NCI-H187 (cell line): ENCODE measurements around the gene RALY.

Experiments
- DNase-seq, 2 experiments: peaks; one replicate each; lab custom pipeline; 2025; lab: John Stamatoyannopoulos, UW

Gene RALY

DNA sequence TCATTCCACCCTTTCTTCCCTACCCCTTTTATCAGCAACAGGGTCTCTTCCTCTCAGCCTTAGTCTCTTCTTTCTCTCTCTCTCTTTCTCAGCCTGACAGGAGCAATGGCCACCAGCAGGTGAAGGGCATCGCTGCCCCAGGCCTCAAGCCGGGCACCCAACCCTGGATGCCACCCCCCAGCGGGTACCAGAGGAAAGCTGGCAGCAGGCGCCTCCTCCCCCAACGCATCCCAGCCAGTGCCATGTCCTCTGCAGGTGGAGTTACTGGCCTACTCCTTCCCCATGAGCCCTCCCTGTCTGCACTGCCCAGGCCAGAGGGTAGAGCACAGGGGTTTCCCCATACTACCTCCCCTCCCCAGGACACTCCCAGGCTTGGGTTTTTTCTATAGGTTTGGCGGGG, 86.1 kb downstream of the RALY start:
- no peak for DNase-seq

DNA sequence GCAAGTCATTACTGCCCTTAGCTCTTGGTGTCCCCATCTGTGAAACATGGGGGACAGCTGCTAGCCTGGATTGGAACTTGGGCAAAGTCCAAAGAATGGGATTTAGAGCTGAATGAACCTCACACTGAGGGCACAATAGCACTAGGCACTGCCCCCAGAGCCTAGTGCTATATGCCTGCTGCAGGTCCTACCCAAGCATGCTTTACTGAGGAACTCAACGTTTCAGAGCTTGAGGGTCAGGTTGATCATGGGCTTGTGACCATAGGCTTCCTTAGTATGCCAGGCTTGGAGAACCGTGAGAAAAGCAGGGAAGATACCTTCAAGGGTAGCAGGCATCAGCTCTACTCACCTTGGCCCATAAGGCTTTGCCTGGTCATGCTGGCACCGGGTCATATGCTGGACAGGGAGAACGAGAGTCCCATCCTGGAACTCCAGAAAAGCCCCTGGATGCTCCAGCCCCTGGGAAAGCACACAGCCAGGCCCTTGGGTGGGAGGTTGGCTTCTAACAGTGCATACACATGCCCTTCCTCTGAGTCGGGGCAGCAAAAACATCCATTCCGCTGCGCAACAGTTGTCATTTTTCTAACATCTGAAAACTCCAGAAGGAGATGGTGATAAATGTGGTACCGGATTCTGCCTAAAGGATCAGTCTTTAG, 88.6 kb downstream of the RALY start:
- DNase-seq: no peak

DNA sequence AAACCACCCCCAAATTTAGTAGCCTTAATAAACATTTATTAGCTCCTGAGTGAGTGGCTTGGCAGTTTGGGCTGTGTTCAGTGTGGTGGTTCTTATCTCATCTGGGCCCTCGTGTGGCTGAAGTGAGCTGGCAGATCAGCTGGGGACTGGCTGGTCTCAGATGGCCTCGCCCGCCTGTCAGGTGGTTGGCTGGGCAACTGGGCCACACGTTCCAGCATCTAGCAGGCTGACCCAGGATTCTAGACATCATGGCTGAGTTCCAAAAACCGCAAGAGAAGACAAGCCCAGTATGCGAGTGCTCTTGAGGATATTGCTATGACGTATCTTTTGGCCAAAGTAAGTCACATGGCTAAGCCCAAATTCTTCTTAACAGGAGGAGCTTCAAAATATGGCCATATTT, 89.4 kb downstream of the RALY start:
- DNase-seq: peak; percentile 30 to 33

DNA sequence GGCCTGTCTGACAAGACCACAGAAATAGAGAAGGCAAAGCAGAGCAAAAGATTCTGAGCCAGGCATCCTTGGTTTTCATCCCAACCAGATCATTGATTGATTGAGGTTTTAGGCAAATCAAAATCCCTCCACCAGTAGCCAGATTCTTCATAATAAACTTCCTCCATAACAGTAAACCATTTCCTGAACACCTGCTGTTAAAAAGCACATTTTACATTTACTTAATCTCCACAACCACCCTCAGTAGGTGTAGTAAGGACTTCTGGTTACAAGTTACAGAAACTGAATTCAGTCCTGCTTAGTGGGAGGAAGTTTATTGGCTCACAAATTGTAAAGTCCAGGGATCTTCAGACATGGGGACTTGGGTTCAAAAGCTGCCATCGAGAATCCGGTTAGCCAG, 90.1 kb downstream of the RALY start:
- no peak for DNase-seq

DNA sequence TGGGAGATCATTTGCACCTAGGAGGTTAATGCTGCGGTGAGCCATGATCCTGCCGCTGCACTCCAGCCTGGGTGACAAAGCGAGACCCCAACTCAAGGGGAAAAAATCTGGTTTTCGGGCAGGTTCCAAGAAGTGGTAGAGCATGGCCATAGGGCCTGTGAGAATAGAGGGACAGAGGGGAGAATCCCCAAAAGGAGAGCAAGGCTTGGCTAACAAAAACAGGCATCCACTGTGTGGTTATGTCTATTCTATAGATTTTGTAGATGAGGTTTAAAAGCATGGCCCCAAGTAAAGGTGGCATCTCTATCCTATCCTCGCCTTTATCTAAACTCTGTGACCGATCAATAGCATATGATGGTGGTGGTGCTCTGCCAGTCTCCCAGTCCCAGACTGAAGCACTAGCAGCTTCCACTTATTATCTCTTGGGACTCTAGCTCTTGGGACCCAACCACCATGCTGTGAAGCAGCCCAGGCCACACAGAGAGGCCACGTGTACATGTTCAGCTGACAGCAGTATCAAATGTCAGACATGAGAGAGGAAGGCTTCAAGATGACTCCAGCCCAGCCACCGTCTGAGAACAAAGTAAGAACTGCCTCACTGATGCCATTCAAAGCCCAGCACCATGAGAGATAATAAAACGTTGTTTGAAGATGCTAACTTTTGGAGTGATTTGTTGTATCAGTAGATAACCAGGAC, 90.7 kb downstream of the RALY start:
- DNase-seq: no peak

DNA sequence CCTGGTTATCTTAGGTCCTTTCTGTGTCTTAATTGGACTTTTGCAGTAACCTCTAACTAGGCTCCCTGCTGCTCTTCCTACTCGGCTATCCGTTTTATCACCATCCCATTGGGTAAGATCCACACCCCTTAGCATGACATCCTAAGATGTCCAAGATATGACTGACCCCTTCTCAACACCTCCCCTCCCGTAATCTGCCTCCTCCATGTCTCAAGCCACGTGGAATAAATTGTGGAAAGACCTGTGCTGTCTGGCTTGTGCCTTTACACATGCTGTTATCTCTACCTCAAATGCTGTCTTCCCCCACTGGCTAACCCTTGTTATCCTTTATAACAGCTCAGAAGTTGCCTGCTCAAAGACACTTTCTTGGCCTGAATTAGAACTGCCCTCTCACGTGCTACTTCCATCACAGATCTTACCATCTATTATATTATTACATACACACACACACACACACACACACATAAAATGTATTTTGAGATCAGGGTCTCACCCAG, 91.9 kb downstream of the RALY start:
- DNase-seq: no peak

DNA sequence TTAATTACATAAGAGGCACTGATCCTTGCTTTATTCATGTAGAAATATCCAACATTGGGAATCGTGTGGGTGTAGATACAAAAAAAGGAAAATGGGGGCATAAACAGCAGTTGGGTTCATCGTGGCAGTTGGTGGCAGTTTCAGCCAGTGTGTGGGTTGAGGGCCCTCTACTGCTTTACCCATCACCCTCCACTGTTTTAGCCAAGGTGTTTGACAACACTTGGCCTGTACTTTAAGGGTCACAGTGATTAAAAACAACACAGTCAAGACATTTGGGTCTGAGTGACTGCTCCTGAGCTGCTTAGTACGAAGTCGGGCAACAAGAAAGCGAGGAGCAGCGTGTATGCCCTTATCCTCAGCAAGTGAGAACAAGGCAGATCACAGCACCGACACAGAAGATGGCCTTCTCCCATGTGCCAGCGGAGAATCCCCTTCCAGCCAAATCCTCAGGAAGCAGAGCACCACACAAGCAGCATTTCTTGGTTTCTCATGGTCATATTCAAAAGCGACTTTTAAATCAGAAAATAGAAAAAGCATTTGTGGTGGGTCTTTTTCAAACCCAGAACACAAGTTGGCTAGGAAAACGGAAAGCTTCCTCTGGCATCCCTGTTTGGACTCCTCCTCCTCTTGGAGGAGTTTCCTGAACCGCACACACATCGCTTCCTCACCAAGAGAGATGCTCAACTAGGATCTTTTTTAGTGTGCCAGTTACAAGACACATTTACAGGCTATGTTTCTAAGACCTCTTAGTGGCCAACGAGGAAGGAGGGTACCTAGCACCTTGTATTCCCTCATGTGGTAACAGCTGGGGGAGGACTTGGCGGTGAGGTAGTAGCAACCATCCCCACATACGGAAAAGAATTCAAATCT, 94.8 kb downstream of the RALY start:
- DNase-seq: no peak

DNA sequence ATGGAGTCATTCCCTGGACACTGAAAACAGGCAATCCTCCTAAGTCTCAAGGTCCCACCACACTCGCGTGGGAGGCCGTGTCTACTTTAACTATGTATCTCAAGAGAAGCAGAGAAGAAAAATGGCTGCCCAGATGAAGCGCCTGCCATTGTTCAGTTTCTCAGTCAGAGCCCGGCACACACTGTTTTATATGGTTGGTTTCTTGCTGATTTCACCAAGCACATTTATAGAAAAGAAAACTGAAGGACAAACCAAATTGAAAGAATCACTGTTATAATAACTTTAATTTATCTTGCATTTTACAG, 95.4 kb downstream of the RALY start:
- DNase-seq: no peak

DNA sequence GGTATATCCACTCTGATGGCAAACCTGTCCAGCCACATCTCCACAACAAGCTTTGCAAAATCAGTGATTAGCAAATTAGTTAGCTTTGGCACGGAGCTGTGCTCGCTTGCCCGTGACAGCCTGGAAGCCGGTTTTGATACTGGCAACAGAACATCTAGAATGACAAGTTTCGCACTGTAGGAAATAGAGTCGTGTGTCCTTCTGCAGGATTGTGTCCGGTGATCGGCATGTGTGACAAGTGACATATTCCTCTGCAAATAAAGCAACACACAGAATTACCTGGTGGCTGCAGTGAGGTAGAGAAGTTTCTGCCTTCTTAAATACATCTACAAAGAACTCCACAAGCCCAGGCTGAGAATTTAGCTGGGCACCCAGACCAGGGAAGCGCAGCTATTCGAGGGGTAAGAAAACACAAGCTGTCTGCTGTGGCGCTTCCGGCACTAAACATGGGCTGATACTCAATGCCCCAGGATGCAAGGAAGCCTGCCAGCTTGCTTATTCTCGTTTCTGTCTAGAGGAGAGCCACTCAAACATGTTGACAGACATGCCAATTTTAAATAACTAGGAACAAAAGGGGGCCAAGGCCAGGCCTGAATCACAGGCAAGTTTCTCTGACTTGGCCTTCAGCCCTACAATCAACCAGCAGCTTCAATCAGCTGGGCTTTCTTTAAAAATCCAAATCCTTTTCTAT, 96.1 kb downstream of the RALY start:
- no peak for DNase-seq

DNA sequence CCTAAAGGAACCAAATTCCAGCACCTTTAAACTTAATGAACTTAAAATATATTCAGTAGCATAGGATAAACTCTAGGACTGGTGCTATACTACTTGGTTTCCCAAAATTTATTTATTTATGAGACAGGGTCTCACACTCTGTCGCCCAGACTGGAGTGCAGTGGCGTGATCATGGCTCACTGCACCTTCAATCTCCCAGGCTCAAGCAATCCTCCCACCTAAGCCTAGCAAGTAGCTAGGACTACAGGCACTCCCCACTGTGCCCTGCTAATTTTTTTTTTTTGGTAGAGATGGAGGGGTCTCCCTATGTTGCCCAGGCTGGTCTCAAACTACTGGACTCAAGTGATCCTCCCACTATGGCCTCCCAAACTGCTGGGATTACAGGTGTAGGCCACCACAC, 96.9 kb downstream of the RALY start:
- no peak for DNase-seq

DNA sequence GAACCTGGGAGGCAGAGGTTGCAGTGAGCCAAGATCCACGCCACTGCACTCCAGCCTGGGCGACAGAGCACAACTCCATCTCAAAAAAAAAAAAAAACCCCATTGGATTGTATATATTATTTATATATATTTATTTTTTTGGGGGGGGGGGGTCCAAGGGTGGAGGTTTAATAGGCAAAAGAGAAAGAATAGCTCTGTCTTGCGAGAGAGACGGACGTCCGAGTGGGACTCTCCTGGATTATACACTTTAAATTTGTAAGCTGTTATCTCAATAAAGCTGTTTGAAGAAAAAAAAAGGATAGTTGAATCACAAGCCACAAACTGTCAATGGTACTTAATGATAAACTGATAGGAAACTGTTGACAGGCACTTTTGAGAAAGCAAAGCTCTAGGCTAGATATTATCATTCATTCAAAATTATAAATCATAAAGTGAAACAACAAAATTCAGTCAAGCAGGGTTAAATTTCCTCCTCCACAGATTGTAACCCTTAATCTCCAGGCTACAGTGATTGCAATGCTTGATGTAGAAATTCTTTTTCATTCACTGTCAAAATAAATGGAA, 98.0 kb downstream of the RALY start:
- no peak for DNase-seq

DNA sequence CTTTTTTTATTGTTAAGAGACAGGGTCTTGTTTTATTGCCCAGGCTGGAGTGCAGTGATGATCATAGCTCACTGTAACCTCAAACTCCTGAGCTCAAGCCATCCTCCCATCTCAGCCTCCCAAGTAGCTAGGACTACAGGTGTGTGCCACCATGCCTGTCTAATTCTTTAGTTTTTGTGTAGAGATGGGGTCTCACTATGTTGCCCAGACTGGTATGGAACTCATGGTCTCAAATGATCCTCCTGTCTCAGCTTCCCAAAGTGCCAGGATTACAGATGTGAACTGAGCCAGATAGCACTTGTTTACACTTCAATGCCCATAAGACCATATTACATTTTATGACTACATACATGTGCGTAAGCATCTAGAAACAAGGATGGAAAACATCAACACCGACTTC, 100.2 kb downstream of the RALY start:
- DNase-seq: no peak

DNA sequence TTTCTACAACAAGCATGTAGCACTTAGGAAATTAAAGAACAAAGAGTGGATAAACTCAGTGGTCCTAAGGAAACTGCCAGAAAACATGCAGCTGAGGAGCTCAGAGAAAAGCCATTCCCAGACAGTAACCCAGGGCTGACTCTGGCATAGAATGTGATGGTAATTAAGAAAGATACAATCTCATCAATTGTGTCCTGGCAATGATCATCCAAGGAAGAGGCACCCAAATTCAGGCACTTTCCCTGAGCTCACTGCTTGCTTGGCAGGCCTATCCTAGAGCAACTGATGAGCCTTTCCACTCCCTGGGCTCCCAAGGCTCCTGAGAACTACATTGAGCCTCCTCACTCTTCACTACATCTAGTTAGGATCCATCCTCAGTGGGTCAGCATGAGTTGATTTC, 102.1 kb downstream of the RALY start:
- DNase-seq: no peak

DNA sequence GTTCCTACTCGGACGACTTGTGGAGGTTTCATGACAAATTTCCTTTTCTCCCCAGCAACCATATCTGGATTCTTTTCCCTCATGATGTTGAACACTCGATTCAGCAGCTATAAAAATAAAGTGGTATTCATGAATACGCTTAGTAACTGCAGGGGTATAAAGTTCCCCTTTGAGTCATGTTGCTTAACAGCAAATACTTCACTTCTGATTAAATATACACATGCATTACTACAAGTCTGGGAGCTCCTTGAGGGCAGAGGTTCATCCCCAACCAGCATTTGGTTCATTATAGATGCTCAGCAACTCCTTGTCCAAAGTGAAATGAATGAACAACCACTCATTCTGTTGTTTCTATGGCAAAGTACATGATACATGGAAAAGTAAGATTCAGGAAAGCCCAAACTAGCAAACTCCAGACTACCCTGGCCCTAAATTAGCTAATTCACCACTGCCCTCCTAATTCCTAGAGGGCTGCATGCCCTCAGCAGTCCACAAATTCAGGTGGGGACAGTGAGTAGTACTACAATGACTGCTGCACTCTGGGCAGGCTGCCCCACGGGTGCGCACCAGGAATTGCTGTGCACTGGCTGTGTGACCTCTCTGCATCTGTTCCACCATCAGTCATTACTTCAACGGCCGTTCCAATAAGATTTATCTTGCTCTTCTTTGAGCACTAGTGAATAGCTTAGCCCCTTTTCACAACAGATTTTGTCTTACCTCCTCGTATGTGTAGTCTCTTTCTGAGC, 103.2 kb downstream of the RALY start:
- no peak for DNase-seq

DNA sequence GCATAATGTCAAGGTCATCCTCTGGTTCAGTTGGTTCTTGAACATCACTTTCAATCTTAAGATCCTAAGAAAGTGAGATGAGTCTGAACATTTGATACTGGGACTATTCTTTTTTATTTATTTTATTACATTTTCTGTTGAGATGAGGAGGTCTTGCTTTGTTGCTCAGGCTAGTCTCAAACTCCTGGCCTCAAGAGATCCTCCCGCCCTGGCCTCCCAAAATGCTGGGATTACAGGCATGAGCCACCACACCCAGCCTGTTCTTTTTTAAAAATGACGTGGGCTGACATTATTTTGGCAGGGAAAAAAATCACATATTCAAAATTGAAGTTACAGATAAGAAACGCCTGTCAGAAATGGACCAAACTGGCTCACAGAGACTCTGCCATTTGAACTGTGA, 104.9 kb downstream of the RALY start:
- no peak for DNase-seq

DNA sequence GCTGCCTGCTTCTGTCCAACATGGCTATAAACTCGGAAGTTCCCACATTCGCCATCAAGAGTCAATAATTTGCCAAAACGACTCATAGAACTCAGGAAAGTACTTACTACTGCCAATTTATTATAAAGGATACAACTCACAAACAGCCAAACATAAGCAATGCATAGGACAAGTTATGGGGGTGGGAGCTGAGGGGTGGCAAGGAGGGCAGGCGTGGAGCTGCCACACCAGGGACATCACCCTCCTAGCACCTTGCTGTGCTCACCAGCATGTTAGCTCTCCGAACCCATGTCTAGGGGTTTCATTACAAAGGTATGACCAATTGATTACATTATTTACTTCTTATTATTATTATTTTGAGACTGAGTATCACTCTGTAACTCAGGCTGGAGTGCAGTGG, 106.0 kb downstream of the RALY start:
- no peak for DNase-seq

DNA sequence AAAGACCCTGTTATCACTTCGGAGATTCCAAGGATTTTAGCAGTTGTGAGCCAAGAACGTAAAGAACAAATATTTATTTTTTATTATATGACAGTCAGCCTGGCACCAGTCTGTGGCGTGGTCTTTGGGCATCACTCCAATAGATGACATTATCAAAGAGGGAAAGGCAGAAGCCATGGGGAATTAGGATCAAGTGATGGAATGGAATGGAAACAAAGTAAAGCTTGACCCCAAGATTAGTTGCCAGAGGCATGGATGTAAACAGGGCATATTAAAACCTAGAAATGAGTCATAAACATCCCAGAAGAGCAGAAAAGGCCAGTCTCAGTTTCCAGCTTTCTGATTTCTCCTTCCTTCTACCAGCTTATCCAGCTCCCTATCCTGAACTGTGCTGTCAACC, 106.9 kb downstream of the RALY start:
- no peak for DNase-seq

DNA sequence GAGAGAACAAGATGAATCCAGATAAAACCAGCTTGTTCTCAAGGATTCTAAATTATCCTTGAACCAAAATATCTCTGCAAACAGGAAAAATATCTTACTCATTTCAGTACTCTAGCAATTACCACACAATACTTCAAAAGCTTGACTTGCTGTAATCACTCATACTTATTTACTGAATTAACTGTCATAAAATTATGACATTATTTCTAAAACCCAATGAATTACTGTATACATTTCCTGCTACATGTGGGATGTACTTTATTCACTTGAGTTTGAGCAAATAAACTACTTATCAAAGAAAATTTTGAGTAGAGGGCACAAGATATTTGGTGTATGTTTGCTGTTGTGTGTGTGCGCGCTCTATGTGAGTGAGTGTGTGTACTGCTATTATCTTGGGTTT, 108.6 kb downstream of the RALY start:
- no peak for DNase-seq

DNA sequence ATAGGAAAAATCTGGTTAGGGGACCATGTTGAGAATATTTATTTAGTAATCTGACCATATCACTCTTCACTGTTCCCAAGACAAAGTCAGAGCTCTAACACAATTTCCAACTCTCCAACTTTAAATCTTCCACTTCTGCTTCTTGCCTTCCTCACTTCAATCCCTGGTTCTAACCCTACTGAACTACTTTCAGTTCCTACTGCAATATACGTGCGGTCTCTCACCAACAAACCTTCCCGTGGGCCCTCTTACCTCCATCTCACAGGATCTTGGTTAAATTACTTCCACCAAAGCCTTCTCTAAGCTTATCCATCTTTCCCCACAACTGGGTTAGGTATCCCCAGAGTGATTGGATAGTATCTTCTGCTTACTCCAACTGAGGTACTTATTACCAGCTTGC, 110.3 kb downstream of the RALY start:
- no peak for DNase-seq

DNA sequence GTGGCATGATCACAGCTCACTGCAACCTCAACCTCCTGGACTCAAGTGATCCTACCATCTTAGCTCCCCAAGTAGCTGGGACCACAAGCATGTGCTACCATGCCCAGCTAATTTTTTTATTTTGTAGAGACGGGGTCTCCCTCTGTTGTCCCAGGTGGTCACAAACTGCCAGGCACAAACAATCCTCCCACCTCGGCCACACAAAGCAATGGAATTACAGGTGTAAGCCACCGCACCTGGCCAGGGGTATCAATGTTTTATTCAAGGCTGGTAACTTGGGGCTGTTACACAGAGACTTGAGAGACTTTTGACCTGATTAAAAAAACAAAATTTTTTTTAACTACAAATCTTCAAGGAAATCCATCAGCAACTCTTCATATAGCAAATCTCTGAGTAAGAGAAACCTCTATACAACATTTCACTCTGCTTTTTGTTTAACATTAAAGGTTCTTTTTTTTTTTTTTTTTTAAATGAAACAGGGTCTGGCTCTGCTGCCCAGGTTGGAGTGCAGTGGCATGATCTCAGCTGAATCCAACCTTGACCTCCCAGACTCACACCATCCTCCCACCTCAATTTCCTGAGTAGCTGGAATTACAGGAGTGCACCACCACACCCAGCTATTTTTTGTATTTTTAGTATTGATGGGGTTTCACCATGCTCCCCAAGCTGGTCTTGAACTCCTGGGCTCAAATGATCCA, 112.4 kb downstream of the RALY start:
- DNase-seq: no peak

DNA sequence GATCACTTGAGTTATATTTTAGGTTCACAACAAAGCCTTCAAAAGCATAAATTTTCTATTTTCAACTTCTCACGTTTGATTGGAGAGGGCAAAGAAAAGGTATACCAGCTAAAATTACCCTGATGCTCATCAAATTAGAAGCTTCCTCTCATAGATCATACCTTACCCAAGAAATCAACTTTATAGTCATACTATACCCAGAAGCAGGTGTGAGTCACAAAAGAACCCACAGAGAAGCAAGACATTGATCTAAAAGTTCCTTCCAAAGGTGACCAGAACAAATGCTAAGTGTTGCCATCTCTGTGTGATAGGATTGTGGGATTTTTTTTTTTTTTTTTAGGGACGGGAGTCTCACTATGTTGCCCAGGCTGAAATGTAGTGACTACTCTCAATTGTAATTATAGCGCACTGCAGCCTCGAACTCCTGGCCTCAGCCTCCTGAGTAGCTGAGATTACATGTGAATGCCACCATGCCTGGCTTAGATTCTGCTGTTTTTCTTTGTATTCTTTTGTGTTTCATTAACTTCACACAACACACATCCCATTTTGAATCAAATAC, 115.0 kb downstream of the RALY start:
- no peak for DNase-seq
